ENCODE data around the gene KRT81.
"Not testable (repeated sequence)": the region's sequence is repeated elsewhere in the genome, so short reads cannot be mapped to it uniquely, and the experiment has no call there.

Gene KRT81

GRCh38 chr12:52316701-52317100, 25.4 kb upstream of the KRT81 start:
- no peak for DNase-seq

GRCh38 chr12:52316290-52316689, 25.0 kb upstream of the KRT81 start:
- DNase-seq = no peak

GRCh38 chr12:52315721-52316120, 24.4 kb upstream of the KRT81 start:
- not testable (repeated sequence) for DNase-seq

- no peak for DNase-seq
Observed at GRCh38 chr12:52314511-52314910, 23.2 kb upstream of the KRT81 start.

- DNase-seq = no peak
Observed at GRCh38 chr12:52313926-52314325, 22.6 kb upstream of the KRT81 start.

GRCh38 chr12:52313461-52313860, 22.1 kb upstream of the KRT81 start:
- no peak for DNase-seq

DNA sequence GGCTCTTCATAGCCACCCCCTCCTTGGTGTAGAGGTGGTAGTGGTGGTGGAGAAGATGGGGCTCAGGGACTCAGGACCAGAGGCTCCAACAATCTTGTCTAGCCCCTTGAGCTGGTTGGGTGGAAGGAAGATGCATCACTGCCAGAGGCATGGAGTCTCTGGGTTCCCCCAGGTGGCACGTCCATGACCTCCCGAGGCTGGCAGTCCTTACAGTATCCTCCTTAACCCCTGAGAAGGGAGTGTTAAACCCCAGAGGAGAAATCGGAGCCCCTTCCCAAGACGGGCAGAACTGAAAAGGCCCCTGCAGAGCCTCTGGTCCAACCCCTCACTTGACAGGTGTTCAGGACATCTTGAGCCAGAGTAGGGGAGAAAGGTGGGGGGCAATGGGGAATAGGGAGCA, 20.8 kb upstream of the KRT81 start:
- DNase-seq = no peak

DNA sequence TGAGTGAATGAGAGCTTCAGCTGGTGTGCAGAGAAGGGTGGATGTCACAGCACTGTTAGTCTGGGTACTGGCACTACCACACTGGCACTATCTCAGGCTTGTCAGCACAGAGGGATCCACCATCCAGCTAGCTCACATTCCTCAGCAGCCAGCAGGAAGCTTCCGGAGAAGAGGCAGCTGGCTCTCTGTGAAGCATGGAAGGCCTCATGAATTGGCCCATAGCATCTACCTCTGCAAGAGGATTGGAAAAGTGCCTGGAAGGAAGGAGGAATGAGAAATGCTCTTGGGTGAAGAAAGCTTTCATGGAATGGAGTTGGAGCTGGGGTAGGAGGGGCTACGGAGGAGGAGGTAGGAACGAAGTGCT, 19.9 kb upstream of the KRT81 start:
- DNase-seq = no peak

DNA sequence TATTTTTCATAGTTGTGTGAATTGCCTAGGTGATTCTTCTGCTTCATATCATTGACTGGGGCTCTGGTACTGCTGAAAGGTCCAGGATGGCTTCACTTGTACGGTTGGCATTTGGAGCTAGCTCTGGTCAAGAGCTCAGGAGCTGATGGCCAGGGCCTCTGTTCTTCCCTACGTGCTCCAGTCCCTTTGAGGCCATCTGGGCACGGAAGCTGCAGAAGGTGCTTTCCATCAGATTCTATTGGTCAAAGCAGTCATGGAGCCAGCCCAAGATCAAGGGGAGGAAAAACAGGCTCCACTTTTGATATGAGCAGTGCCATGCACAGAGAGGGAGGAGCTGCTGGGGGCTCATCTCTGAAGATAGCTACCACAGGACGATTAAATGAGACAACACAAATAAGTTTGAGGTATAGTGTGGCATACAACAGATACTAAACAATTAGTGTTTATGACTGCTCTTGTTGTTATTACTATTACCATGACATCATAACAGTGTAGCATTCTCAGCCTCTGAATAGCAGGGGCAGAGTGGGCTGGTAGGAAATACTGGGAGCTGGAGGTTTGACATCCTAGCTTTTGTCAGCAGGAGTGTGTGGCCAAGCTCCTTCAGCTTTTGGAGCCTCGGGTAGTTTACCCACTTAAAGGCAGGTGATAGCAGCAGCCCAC, 19.4 kb upstream of the KRT81 start:
- no peak for DNase-seq

GRCh38 chr12:52308806-52309425, 17.6 kb upstream of the KRT81 start:
- DNase-seq = no peak

DNA sequence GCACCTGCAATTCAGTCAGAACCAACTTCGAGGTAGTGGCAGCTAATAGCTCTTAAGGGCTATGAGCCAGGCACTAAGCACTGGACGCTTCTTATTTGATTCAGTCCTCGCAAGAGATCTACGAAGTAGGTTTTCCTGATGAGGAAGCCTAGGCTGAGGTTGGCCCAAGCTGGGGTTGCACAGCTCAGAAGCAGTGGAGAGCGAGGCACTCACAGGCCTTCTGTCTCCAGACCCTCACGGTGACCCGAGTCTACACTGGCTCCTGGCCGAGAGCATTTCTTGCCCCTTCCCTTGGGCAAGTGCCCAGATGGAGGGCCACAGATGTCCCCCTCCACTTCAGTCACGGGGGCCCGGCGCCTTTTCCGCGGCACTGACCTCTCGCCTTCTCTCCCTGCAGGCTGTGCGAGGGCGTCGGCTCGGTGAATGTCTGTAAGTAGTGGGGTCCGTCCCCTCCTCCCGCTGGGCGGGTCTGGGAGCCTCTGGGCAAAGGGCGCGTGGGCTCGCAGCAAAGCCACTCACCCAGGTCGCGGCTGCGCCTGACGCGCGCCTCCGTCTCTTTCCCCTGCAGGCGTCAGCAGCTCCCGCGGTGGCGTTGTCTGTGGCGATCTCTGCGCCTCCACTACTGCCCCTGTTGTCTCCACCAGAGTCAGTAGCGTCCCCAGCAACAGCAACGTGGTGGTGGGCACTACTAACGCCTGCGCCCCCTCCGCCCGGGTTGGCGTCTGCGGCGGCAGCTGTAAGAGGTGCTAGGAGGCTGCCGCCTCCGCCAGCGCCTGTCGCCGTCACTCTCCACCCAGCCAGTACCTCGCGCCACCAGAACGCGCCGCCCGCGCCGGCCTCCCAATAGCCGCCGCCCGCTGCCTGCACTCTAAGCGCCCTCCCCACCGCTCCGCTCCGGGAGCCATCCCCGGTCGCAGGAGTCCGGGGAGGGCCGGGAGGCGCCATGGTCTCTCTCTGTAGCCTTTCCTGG, 16.8 kb upstream of the KRT81 start:
- peak; percentile 75 for DNase-seq

- DNase-seq = no peak
Observed at GRCh38 chr12:52306731-52307130, 15.4 kb upstream of the KRT81 start.

- DNase-seq = no peak
Observed at GRCh38 chr12:52305921-52306705, 14.8 kb upstream of the KRT81 start.

GRCh38 chr12:52304941-52305411, 13.6 kb upstream of the KRT81 start:
- DNase-seq = not testable (repeated sequence)

DNA sequence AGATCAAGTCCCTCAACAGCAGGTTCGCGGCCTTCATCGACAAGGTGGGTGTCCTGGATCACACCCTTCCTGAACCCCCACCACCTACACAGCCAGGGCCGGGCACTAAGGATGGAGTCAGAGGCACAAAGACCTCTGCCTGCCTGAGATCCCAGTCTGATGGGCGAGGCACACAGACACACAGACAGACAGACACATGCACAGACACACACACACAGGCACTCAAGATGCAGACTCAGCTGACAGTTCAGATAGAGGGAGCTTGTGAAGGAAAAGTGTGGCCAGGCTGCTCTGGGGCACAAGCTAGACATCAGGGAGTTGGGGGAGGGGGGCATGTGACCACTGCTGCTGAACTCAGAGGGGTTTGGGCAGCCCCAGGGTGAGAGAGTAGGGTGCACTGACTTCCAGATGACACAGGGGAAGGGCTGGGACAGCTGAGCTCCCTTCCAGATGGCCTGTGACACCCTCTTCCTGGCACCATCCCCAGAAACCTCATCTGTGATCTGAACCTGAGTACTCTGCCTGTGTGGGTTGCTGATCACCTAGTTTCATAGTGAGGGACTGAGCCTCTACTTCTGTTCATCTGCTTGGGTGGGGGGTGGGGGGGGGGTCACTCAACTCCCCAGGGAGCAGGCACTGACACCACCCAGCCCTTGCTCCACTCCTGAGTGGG, 11.0 kb upstream of the KRT81 start:
- DNase-seq = not testable (repeated sequence)

- DNase-seq = not testable (repeated sequence)
Observed at GRCh38 chr12:52301721-52302120, 10.4 kb upstream of the KRT81 start.

- DNase-seq = no peak
Observed at GRCh38 chr12:52300796-52301691, 9.7 kb upstream of the KRT81 start.

GRCh38 chr12:52298677-52299190, 7.4 kb upstream of the KRT81 start:
- DNase-seq = no peak

DNA sequence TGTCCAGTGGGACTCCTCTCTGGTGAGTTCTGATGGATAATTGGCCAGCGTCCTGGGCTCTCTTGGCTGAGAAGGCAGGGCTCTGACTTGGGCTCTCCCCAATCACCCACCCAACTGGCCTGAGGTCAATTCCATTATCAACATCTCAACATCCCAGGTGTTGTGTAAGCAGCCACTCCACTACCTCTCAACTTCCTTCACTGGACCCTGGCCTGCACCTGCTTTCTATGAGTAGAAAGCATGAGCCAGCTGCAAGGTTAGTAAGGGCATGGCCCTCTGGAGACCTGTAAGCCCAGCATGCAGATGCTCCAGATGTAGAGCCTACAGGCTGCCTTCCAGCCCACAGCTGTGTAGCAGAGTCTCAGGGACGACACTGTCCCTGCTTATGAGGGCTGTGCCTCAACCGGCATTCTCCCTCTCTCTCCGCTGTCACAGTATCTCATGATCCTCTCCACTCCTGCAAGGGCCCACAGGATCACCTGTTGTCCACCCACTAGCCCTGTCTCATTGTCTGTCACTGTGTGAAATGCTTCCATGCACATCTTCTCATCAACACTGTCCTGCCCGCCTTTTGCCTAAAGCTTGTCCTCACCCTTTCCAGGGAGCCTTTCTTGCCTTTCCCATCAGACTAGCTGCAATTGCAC, 5.4 kb upstream of the KRT81 start:
- DNase-seq = no peak

DNA sequence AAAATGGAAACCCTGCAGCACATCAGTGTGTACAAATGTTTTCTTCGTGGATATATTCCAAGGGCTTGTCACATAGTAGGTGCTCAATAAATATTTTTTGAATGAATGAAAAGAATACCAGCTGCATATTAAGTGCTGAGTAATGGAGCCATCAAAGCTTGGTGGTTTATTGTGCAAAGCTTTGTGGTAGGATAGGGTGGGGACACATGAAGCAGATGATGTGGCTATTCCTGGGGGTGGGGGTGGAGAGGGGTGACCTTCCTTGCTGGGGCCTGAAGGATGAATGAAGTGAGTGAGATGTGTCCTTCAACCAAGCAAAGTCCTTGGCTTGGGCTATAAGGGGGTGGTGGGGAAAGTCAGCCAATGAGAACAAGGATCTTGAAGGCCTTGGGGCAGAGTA, 4.3 kb upstream of the KRT81 start:
- DNase-seq = no peak
